AG09319 (cell line): Measurements from ENCODE around the gene ANKRD52.

Source experiments
- DNase-seq: peaks from one replicate; pipeline ENCODE4 v3.0.0-alpha.2; 2010; ENCODE audit warnings: low read depth; ENCODE audit errors: extremely low read depth
- CTCF ChIP-seq: IDR thresholded peaks from 2 replicates; pipeline ENCODE4 v1.5.1; 2011; ENCODE audit warnings: low read depth, mild to moderate bottlenecking, inconsistent platforms, low read length, moderate library complexity

The ANKRD52 gene

GRCh38 chr12:56204275-56204674 lies 53.9 kb downstream of the ANKRD52 start:
- no peak for TF ChIP-seq CTCF
- no peak for DNase-seq

- DNase-seq = no peak
- TF ChIP-seq CTCF = no peak
These were observed 55.3 kb downstream of the ANKRD52 start for GRCh38 chr12:56202838-56203237.

GRCh38 chr12:56202366-56202765 lies 55.8 kb downstream of the ANKRD52 start:
- no peak for TF ChIP-seq CTCF
- no peak for DNase-seq

- no peak for DNase-seq
These were observed 59.3 kb downstream of the ANKRD52 start for GRCh38 chr12:56198836-56199235.

GRCh38 chr12:56197921-56198635 lies 60.1 kb downstream of the ANKRD52 start:
- DNase-seq = no peak
- TF ChIP-seq CTCF = no peak

More at GRCh38 chr12:56198836-56199235, 59.3 kb downstream of the ANKRD52 start:
- no peak for TF ChIP-seq CTCF

GRCh38 chr12:56196818-56197550 lies 61.2 kb downstream of the ANKRD52 start:
- peak; percentile 63 for DNase-seq

- DNase-seq = peak; percentile 67
- TF ChIP-seq CTCF = peak; percentile 78
These were observed 65.1 kb downstream of the ANKRD52 start for GRCh38 chr12:56193025-56193578.
